Measurements from ENCODE around the gene FDPS. TPM values are rescaled to one million over a fixed set of nuclear protein-coding genes. Genes with fewer than 3 reads are reported as not detected.

Gene FDPS
- total RNA-seq, 1 experiment from 2014 or later, result 410 TPM

GRCh38 chr1:155268630-155269029, 40.0 kb upstream of the FDPS start:
- intact Hi-C loops (cut with micrococcal nuclease; ENCODE audit: unreplicated experiment), result no loop called here
- no peak for DNase-seq
- no peaks in the 10 kb centered on the region for H3K27me3 Mint-ChIP-seq (ENCODE audit: unreplicated experiment)
- BruUV-seq (replicated peaks), result no TSS peak
- H3K4me3 Mint-ChIP-seq (ENCODE audit: low read depth, unreplicated experiment), result no peak overlapping the region
- CTCF ChIA-PET, result no interaction called here
- no peaks in the 10 kb centered on the region for H3K9me3 Mint-ChIP-seq (ENCODE audit: low read depth, unreplicated experiment)
- TF ChIP-seq CTCF (IDR thresholded peaks at IDR 0.05; ENCODE audit: unreplicated experiment), result no peak
- H3K36me3 Mint-ChIP-seq (ENCODE audit: insufficient read depth, unreplicated experiment), result peaks cover 82% of the 10 kb centered on the region
- no peak overlapping the region for H3K27ac Mint-ChIP-seq (ENCODE audit: unreplicated experiment)
- H3K4me1 Mint-ChIP-seq (ENCODE audit: low read depth, unreplicated experiment), result peaks cover 6% of the 10 kb centered on the region

- Mint-ChIP-seq H3K27me3 (ENCODE audit: unreplicated experiment) (no peaks in the 10 kb centered on the region), H3K9me3 (ENCODE audit: low read depth, unreplicated experiment) (no peaks in the 10 kb centered on the region), H3K4me1 (ENCODE audit: low read depth, unreplicated experiment) (peaks cover 6% of the 10 kb centered on the region), H3K4me3 (ENCODE audit: low read depth, unreplicated experiment) (no peak overlapping the region), H3K36me3 (ENCODE audit: insufficient read depth, unreplicated experiment) (peaks cover 80% of the 10 kb centered on the region), H3K27ac (ENCODE audit: unreplicated experiment) (no peak overlapping the region)
- intact Hi-C loops (cut with micrococcal nuclease; ENCODE audit: unreplicated experiment), result no loop called here
- CTCF ChIA-PET, result no interaction called here
- no peak for DNase-seq
- no peak for TF ChIP-seq CTCF (IDR thresholded peaks at IDR 0.05; ENCODE audit: unreplicated experiment)
- BruUV-seq (replicated peaks), result no TSS peak
Measured at GRCh38 chr1:155269381-155269780, 39.3 kb upstream of the FDPS start.

- CTCF ChIA-PET, result interaction anchor here (0.5 to 1.6 kb wide), 8 partner anchors 13 to 558 kb away, joined by 3 to 11 read pairs (median 5); partner anchors contain the start of genes FDPS and KRTCAP2
- H3K36me3 Mint-ChIP-seq (ENCODE audit: insufficient read depth, unreplicated experiment), result peaks cover 73% of the 10 kb centered on the region
- no peak for DNase-seq
- TSS peak; percentile 74 for BruUV-seq (replicated peaks)
- intact Hi-C loops (cut with micrococcal nuclease; ENCODE audit: unreplicated experiment), result no loop called here
- no peak for TF ChIP-seq CTCF (IDR thresholded peaks at IDR 0.05; ENCODE audit: unreplicated experiment)
- peaks cover 17% of the 10 kb centered on the region for H3K4me1 Mint-ChIP-seq (ENCODE audit: low read depth, unreplicated experiment)
- peak overlapping the region; percentile 86 for H3K4me3 Mint-ChIP-seq (ENCODE audit: low read depth, unreplicated experiment)
- peak overlapping the region; percentile 55 for H3K27ac Mint-ChIP-seq (ENCODE audit: unreplicated experiment)
- no peaks in the 10 kb centered on the region for H3K9me3 Mint-ChIP-seq (ENCODE audit: low read depth, unreplicated experiment)
- no peaks in the 10 kb centered on the region for H3K27me3 Mint-ChIP-seq (ENCODE audit: unreplicated experiment)
Measured at GRCh38 chr1:155272466-155273342, 36.0 kb upstream of the FDPS start.

- intact Hi-C loops (cut with micrococcal nuclease; ENCODE audit: unreplicated experiment), result no loop called here
- peak within 1 kb of the TSS; percentile 86 for H3K4me3 Mint-ChIP-seq (ENCODE audit: low read depth, unreplicated experiment)
- H3K27ac Mint-ChIP-seq (ENCODE audit: unreplicated experiment), result peak within 1 kb of the TSS; percentile 55
- no peaks in the 10 kb centered on the region for H3K9me3 Mint-ChIP-seq (ENCODE audit: low read depth, unreplicated experiment)
- no peak for TF ChIP-seq CTCF (IDR thresholded peaks at IDR 0.05; ENCODE audit: unreplicated experiment)
- peak; percentile 99 for DNase-seq
- peaks cover 22% of the 10 kb centered on the region for H3K4me1 Mint-ChIP-seq (ENCODE audit: low read depth, unreplicated experiment)
- no peaks in the 10 kb centered on the region for H3K27me3 Mint-ChIP-seq (ENCODE audit: unreplicated experiment)
- CTCF ChIA-PET, result interaction anchor here (0.5 to 1.6 kb wide), 10 partner anchors 14 to 559 kb away, joined by 3 to 11 read pairs (median 5); partner anchors contain the start of genes FDPS and KRTCAP2
- peaks cover 70% of the 10 kb centered on the region for H3K36me3 Mint-ChIP-seq (ENCODE audit: insufficient read depth, unreplicated experiment)
- BruUV-seq (replicated peaks), result no TSS peak
Measured at GRCh38 chr1:155273343-155274245, 35.1 kb upstream of the FDPS start, which contains the start of gene CLK2. CLK2 (minus strand) TSS chr1:155273504; CDS start chr1:155270977, 2,527 bp downstream.
